T47D (cell line): ENCODE measurements around the gene CAPN9.

Experiments used
- DNase-seq, 2 experiments: peaks; one replicate each; pipeline versions ENCODE4 v3.0.0 to v3.0.0-alpha.2; 2011 to 2012; ENCODE audit warnings: low read depth in 1 of 2, low spot score in 1 of 2
- JUND ChIP-seq: IDR thresholded peaks from 2 replicates; pipeline ENCODE4 v1.6.1; 2012; ENCODE audit warnings: low read depth
- in situ Hi-C: cut with HindIII; loops from 2 replicates; pipeline ENCODE4 v1.10.0; 2016; ENCODE audit warnings: low sequenced_read_pairs, low pct_unique_long_range_greater_than_20kb

Gene CAPN9

GRCh38 chr1:230706020-230706699 is 41.0 kb upstream of the CAPN9 start:
- in situ Hi-C loops: no loop called here
- no peak for TF ChIP-seq JUND
- no peak for DNase-seq

DNA sequence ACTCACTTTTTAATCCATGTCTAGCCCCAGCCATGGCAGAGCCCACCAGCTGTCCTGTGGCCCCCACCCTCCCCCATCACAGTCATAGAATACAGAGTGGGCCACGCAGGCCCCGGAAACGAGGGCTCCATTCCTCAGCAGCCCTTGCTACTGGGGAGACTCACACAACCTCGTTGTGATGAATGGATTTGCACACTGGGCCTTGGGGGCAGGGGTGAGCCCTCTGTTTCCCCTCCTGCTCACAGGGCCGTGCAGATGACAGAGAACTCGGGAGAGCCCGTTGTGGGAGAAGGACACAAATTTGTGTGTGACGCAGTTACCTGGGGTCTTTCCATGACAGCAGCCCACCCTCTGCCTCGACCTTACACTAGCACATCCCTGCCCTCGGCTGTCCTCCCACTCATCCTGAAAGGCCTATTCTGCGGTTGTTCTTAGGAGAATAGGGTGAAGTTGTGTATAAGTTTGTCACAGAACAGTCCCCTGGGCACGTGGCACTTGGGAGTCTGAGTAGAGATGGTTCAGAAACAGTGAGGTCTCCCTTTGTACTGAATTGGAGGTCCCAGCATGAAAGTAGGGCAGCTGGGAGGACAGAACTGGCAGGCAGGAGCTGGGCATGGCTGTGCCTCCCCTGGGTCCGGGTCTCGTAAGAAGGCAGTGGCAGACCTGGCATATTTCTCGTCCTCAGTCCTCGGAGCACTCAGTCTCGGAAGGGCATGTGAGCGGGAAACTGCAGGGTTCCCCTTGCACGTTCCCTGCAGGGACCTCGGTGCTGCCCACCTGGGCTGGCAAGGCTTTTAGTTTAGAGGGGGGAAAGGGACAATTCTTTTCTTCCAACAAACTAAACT is 40.1 kb upstream of the CAPN9 start:
- no peak for DNase-seq
- in situ Hi-C loops: no loop called here
- no peak for TF ChIP-seq JUND

DNA sequence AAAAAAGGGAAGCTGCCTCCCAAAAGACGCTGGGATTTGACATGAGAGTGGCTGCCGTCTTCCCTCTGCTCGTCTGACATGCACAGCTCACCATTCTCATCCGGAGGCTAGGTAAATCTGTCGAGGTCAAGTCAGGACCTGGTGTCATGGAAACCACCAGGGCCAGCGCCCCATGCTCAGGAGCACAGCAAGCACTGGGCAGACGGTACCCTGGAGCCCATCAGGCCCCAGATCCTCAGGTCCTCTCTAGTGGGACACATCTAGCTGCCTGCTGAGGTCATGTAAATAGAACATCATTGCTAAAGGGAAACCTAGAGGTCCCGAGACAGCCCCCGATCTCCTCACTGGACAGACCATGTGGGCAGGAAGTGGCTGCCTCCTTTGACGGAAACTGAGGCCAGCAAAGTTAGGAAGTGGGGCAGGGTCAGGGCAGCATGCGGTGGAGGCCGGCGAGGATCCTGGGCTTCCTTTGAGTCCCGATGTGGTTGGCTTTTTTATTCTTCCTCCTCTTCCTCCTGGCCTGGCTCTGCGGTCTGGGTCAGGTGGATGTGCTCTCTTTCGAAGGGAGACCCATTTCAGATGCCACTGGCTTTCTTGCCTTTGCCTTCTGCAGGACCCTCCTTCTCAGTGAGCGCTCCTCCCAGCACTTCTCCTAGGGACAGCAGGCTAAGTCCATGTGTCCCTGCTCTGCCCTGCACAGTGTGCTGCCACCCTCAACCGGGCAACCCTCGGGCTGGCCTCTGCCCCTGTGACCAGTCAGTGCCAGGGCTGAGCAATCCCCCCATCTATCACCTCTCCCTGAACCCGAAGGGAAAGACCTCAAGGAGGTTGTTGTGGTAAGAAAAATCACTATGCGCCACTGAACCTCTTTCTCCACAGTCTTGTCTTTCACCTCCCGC is 39.2 kb upstream of the CAPN9 start:
- in situ Hi-C loops: no loop called here

DNA sequence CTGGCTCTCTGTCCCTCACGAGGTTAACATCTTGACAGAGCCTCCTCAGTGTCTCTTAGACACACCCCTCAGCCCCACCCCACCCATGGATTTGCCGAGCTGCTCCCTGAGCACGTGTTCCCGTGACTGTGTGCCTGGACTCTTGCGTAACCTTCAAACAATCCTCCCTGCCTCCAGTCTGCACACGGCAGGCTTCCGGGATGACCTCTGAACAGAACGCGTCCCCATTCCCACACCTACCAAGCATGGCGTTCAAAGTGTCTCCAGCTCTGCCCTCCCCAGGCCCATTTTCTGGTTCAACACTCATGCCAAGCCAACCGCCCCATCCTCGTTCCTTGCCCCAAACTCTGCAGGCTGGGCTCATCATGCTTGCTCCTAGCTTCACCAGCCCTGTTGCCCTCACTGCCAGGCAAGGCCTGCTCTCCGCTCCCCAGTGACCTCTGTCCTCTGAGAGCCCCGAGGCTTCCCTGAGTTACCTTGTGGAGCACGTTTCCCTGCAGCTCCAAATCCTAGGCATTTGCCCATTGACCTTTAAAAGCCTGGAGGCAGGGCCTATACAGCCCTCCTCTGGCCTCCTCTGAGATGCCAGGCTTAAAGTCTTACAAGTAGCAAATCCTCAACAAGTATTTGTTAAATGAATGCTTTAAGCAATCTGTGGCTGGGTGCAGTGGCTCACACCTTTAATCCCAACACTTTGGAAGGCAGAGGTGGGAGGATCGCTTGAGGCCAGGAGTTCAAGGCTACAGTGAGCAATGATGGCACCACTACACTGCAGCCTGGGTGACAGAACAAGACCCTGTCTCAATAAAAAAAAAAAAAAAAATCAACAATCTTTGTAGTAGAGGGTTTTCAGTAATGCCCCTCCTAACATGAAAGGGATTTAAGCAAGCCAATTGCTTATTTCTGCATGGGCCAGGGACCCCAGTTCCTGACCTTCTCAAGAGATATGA is 38.3 kb upstream of the CAPN9 start:
- in situ Hi-C loops: no loop called here
- no peak for TF ChIP-seq JUND
- peak in 1 of 2 experiments; percentile 60 for DNase-seq

More for the DNA sequence above, 39.2 kb upstream of the CAPN9 start:
- DNase-seq: no peak
- no peak for TF ChIP-seq JUND

GRCh38 chr1:230709619-230710542 is 37.3 kb upstream of the CAPN9 start:
- DNase-seq: no peak
- in situ Hi-C loops: no loop called here
- no peak for TF ChIP-seq JUND

- in situ Hi-C loops: no loop called here
- DNase-seq: no peak
- no peak for TF ChIP-seq JUND
Measured at GRCh38 chr1:230710543-230710904, 36.7 kb upstream of the CAPN9 start.

DNA sequence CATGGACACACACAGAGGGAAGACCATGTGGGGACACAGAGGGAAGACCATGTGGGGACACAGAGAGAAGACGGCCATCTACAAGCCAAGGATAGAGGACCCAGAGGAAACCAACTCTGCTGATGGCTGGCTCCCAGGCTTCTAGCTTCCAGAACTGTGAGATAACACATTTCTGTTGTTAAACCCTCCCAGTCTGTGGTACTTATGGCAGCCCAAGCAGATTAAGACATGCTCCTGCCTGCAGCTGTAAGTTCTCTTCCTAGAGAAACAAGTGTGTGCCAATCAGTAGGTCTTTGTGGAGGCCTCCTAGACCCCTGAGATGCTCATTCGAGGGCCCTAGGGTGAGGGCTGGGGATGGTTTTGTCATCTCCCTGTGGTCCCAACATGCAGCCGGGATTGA is 35.9 kb upstream of the CAPN9 start:
- in situ Hi-C loops: no loop called here
- no peak for TF ChIP-seq JUND
- no peak for DNase-seq

DNA sequence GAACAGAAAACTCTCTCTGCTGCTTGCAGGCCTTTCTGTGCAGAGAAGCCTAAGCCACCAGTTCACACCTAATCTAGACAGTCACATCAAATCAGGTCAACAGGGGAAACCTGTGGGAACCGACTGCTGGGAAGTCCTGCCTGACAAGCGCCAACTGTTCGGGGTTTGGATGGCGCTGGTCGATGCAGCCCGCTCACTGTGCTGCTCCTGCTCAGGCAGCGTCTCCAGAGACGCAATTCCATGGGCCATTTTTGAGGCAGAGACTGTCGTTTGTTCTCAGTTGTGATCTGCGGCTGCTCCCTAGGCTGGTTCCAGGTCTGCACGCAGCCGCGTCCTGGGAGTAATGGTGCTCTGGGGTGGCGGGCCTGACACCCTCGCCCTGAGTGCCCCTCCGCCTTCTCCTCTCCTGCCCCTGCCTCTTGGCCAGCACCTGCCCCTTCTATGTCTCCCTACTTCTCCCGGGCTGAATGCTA is 34.7 kb upstream of the CAPN9 start:
- in situ Hi-C loops: no loop called here
- no peak for TF ChIP-seq JUND
- no peak for DNase-seq

DNA sequence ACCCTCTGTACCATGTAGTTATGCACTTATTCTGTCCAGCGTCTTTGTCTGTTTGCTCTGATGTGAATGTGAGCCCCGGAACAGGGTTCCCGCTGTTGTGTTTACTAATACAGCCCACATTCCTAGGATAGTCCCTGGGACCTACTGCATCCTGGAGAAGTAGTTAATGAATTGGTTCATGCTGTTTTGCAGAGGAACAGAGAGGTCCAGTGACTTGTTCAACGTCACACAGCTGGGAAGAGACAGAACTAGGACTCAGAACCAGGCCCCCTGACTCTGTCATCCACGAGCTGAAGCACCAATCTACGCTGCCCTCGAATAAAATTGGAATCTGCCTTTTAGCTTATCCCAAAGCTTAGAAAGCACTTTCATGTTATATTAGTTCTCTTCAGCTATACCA is 34.0 kb upstream of the CAPN9 start:
- no peak for DNase-seq
- in situ Hi-C loops: no loop called here
- TF ChIP-seq JUND: no peak

DNA sequence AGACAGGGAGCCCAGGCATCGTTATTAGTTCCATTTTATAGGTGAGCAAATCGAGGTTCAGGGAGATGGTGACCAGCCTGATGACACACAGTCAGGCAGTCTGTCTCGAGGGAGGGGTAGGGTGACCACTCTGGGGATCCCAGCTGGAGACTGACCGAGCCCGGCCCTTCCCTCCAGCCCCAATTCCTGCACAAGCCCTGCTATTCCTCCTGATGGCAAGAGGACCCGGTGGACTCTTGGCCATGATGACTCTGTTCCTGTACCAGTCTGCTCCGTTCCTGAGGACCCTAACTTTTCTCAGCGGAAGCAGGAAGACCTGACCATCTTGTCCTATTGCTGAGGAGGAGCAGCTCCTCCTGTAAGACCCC is 33.7 kb upstream of the CAPN9 start:
- DNase-seq: no peak
- no peak for TF ChIP-seq JUND
- in situ Hi-C loops: no loop called here
